Upper lobe of left lung (tissue), 6 donors: ENCODE measurements around the gene HNRNPH1. TPM values are rescaled to one million over a fixed set of nuclear protein-coding genes. Genes with fewer than 3 reads are reported as not detected.

Source experiments
- ATAC-seq, 2 donors: fragments of 200-7000 bp; cut with Tn5 transposase; one replicate each; pipeline ENCODE4 v1.9.1; 2022; ENCODE audit warnings: mild to moderate bottlenecking in 2 of 2, moderate library complexity in 2 of 2; ENCODE audit not compliant: low FRiP score in 2 of 2
- DNase-seq, 2 donors: peaks; one replicate each; pipeline ENCODE4 v3.0.0-alpha.2; 2019 to 2020
- H3K27ac ChIP-seq, 4 donors: fragments of 200-600 bp; sonication (generic); one replicate each; pipeline ENCODE4 v1.5.1; 2016 to 2019
- H3K27me3 ChIP-seq, 4 donors: fragments of 200-600 bp; sonication (generic); one replicate each; pipeline ENCODE4 v1.5.1; 2017 to 2019
- H3K36me3 ChIP-seq, 4 donors: fragments of 200-600 bp; sonication (generic); one replicate each; pipeline ENCODE4 v1.5.1; 2016 to 2019
- H3K4me1 ChIP-seq, 4 donors: fragments of 200-600 bp; sonication (generic); one replicate each; pipeline ENCODE4 v1.5.1; 2018 to 2019
- H3K4me3 ChIP-seq, 4 donors: fragments of 200-600 bp; sonication (generic); one replicate each; pipeline ENCODE4 v1.5.1; 2017 to 2019; ENCODE audit warnings: mild to moderate bottlenecking in 2 of 4, moderate library complexity in 1 of 4
- H3K9me3 ChIP-seq, 4 donors: fragments of 200-600 bp; sonication (generic); one replicate each; pipeline ENCODE4 v1.5.1; 2018 to 2019
- EP300 ChIP-seq, 4 donors: sonication (generic); formaldehyde crosslinking; IDR thresholded peaks; one replicate each; pipeline ENCODE4 v1.5.1; 2017; ENCODE audit warnings: antibody characterized with exemption in 4 of 4, control low read depth in 2 of 4
- POLR2A ChIP-seq, 4 donors: fragments of 450-650 bp; IDR thresholded peaks; one replicate each; pipeline ENCODE4 v1.5.1; 2016 to 2017; ENCODE audit warnings: antibody characterized with exemption in 4 of 4, mild to moderate bottlenecking in 2 of 4
- POLR2AphosphoS5 ChIP-seq, 2 donors: sonication (generic); formaldehyde crosslinking; IDR thresholded peaks; one replicate each; pipeline ENCODE4 v1.5.1; 2017; ENCODE audit warnings: antibody characterized with exemption in 2 of 2
- WGBS, 2 donors: methylation state at CpG; one replicate each; pipeline ENCODE4 v1.1.5; 2017 to 2018; 5-methylcytosine and 5-hydroxymethylcytosine counted together
- total RNA-seq, 6 donors: library from RNA; depleted of rRNA in 4 of 6; stranded (reverse); fragments of >200 nt in 4 of 6; gene quantifications; one replicate each; pipeline versions ENCODE4 v1.1.0 to v1.2.1, GENCODE V29; 2016 to 2021
- TF ChIP-seq, protein P1 (sequence below), 6 experiments: fragments of 450-650 bp in 4 of 6; fragments of 200-600 bp in 2 of 6; sonication (generic) in 2 of 6; IDR thresholded peaks; one replicate each; pipeline ENCODE4 v1.5.1; 2016 to 2019; ENCODE audit warnings: antibody characterized with exemption in 6 of 6
- donor health status: DM: no; HTN: no; CAD: no; lungs with moderate emphysema.
- donor health status: DM: no; HTN: yes; CAD: no; lungs with severe emphysema.

HNRNPH1 gene
- total RNA-seq, 6 donors from 2014 or later, result 366 to 1,930 (median 429) TPM

GRCh38 chr5:179601871-179602625 is 21.4 kb downstream of the HNRNPH1 start:
- H3K27ac ChIP-seq, result no peak overlapping the region
- TF ChIP-seq POLR2AphosphoS5 (IDR thresholded peaks at IDR 0.05) (no peak), EP300 (IDR thresholded peaks at IDR 0.05) (no peak), POLR2A (IDR thresholded peaks at IDR 0.05) (no peak)
- TF ChIP-seq, protein P1, sequence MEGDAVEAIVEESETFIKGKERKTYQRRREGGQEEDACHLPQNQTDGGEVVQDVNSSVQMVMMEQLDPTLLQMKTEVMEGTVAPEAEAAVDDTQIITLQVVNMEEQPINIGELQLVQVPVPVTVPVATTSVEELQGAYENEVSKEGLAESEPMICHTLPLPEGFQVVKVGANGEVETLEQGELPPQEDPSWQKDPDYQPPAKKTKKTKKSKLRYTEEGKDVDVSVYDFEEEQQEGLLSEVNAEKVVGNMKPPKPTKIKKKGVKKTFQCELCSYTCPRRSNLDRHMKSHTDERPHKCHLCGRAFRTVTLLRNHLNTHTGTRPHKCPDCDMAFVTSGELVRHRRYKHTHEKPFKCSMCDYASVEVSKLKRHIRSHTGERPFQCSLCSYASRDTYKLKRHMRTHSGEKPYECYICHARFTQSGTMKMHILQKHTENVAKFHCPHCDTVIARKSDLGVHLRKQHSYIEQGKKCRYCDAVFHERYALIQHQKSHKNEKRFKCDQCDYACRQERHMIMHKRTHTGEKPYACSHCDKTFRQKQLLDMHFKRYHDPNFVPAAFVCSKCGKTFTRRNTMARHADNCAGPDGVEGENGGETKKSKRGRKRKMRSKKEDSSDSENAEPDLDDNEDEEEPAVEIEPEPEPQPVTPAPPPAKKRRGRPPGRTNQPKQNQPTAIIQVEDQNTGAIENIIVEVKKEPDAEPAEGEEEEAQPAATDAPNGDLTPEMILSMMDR (IDR thresholded peaks at IDR 0.05), result no peak
- peaks cover 0 to 10% (median 0%) of the 10 kb centered on the region in 4 donors for H3K4me1 ChIP-seq
- H3K4me3 ChIP-seq, result no peak overlapping the region
- no peaks in the 10 kb centered on the region for H3K9me3 ChIP-seq
- ATAC-seq (no peak), DNase-seq (no peak)
- WGBS, 2 donors, result 96 to 98% methylated on average over 14 to 18 of the region's 18 CpGs
- H3K27me3 ChIP-seq, result no peaks in the 10 kb centered on the region
- H3K36me3 ChIP-seq, result peaks cover 9 to 96% (median 80%) of the 10 kb centered on the region in 4 donors

DNA sequence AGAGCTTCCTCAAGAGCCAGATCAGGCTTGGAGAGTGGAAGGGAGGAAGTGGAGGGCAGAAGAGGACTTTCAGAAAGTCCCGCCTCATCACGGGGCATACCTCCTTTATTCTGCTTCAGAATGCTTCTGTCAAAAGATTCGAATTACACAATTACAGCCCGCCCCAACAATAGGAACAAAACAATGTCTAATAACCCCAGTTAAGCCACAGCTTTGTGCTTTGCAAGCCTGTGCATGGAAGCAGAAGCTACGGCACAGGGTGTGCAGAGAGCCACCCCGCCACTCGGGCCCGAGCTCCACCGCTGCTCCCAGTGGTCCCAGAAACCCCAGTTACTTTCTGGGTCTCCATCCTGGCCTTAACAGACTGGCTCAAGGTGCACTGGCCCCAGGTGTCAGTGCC is 23.5 kb downstream of the HNRNPH1 start:
- TF ChIP-seq POLR2A (IDR thresholded peaks at IDR 0.05) (peak in 1 of 4 donors; percentile 14), POLR2AphosphoS5 (IDR thresholded peaks at IDR 0.05) (no peak)
- Histone ChIP-seq H3K27ac (no peak overlapping the region), H3K36me3 (peaks cover 13 to 96% (median 78%) of the 10 kb centered on the region in 4 donors), H3K4me3 (no peak overlapping the region), H3K9me3 (no peaks in the 10 kb centered on the region), H3K27me3 (no peaks in the 10 kb centered on the region), H3K4me1 (peaks cover 0 to 10% (median 0%) of the 10 kb centered on the region in 4 donors)
- 68% methylated on average over 7 to 9 of the region's 9 CpGs for WGBS, 2 donors
- DNase-seq, result peak; percentile 28 to 73
- ATAC-seq, result peak; percentile 54 to 58

DNA sequence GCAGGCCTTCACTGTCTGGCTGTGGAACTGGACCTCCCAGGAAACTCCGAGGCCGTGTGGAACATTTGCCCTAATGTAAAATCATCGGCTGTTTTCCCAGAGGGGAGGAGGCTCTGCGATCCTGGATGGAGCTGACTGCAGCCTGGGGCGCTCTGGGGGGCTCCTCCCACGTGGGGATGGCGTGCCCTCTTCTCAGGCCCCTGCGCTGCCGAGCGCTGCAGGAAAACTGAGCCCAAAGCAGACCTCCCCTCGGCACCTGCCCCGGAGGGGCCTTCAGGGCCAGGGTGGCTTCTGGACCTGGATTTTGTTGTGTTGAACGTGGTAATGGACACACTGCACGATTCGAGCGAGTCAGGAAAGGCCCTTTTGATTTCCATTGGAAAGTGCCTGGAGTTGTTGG is 23.9 kb downstream of the HNRNPH1 start:
- peak in 1 of 2 donors; percentile 6 for ATAC-seq
- WGBS, 2 donors, result 92 to 96% methylated on average over 15 to 16 of the region's 16 CpGs
- H3K36me3 ChIP-seq, result peaks cover 13 to 96% (median 80%) of the 10 kb centered on the region in 4 donors

GRCh38 chr5:179599100-179599499 is 24.4 kb downstream of the HNRNPH1 start:
- H3K36me3 ChIP-seq, result peaks cover 13 to 94% (median 78%) of the 10 kb centered on the region in 4 donors
- 92 to 93% methylated on average over 8 of the region's 9 CpGs for WGBS, 2 donors
- ATAC-seq (peak in 1 of 2 donors; percentile 3), DNase-seq (no peak)
- no peak overlapping the region for H3K4me3 ChIP-seq
- H3K27me3 ChIP-seq, result no peaks in the 10 kb centered on the region
- TF ChIP-seq POLR2A (IDR thresholded peaks at IDR 0.05), result no peak
- TF ChIP-seq, protein P1 (IDR thresholded peaks at IDR 0.05), result no peak
- no peak for TF ChIP-seq POLR2AphosphoS5 (IDR thresholded peaks at IDR 0.05)
- TF ChIP-seq EP300 (IDR thresholded peaks at IDR 0.05), result no peak
- no peak overlapping the region for H3K27ac ChIP-seq
- no peaks in the 10 kb centered on the region for H3K9me3 ChIP-seq
- peaks cover 0 to 5% (median 0%) of the 10 kb centered on the region in 4 donors for H3K4me1 ChIP-seq

More for the DNA sequence above, 23.9 kb downstream of the HNRNPH1 start:
- TF ChIP-seq EP300 (IDR thresholded peaks at IDR 0.05), result no peak
- no peak for TF ChIP-seq POLR2A (IDR thresholded peaks at IDR 0.05)
- TF ChIP-seq POLR2AphosphoS5 (IDR thresholded peaks at IDR 0.05), result no peak
- TF ChIP-seq, protein P1 (IDR thresholded peaks at IDR 0.05), result no peak
- peaks cover 0 to 10% (median 0%) of the 10 kb centered on the region in 4 donors for H3K4me1 ChIP-seq
- DNase-seq, result peak in 1 of 2 donors; percentile 59
- no peaks in the 10 kb centered on the region for H3K9me3 ChIP-seq
- H3K27me3 ChIP-seq, result no peaks in the 10 kb centered on the region
- no peak overlapping the region for H3K4me3 ChIP-seq
- no peak overlapping the region for H3K27ac ChIP-seq

DNA sequence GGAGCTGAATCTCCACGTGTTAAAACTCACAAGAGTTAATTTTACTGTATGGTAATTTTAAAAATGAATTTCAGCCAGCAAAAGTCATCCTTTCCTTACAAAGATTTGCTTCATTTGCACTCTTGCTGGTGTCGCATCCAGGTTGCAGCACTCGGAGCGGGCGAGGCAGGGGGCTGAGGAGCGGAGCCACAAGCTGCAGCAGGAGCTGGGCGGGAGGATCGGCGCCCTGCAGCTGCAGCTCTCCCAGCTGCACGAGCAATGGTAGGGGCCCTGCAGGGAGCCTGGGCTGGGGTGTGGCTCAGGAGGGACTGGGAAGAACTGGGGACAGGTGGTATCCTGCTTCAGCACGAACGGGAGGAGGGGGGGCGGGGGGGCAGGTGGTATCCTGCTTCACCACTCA is 27.1 kb downstream of the HNRNPH1 start:
- no peaks in the 10 kb centered on the region for H3K9me3 ChIP-seq
- H3K27me3 ChIP-seq, result no peaks in the 10 kb centered on the region
- H3K4me3 ChIP-seq, result no peak overlapping the region
- peak in 1 of 2 donors; percentile 69 for DNase-seq
- peaks cover 25 to 95% (median 82%) of the 10 kb centered on the region in 4 donors for H3K36me3 ChIP-seq
- H3K27ac ChIP-seq, result no peak overlapping the region
- no peak for ATAC-seq
- TF ChIP-seq, protein P1 (IDR thresholded peaks at IDR 0.05), result no peak
- TF ChIP-seq EP300 (IDR thresholded peaks at IDR 0.05), result no peak
- no peak for TF ChIP-seq POLR2AphosphoS5 (IDR thresholded peaks at IDR 0.05)
- no peak for TF ChIP-seq POLR2A (IDR thresholded peaks at IDR 0.05)
- H3K4me1 ChIP-seq, result peaks cover 0 to 4% (median 0%) of the 10 kb centered on the region in 4 donors
- whole genome bisulfite sequencing, 2 donors, result 83 to 91% methylated on average over 10 to 13 of the region's 13 CpGs
